Loucy (cell line): ENCODE measurements around the gene P2RY2.

Experiments
- H2AFZ ChIP-seq: fragments of 200-600 bp; sonication (generic); 2 replicates; pipeline ENCODE4 v1.6.0; 2016; ENCODE audit warnings: antibody characterized with exemption, mild to moderate bottlenecking, low read length, moderate library complexity
- H3F3A ChIP-seq: fragments of 200-600 bp; 2 replicates; pipeline ENCODE4 v1.6.0; 2016; ENCODE audit warnings: antibody characterized with exemption, low read depth, mild to moderate bottlenecking
- H3K27me3 ChIP-seq: fragments of 200-600 bp; sonication (generic); 2 replicates; pipeline ENCODE4 v1.6.1; 2014; ENCODE audit warnings: low read length, mild to moderate bottlenecking; ENCODE audit not compliant: insufficient read depth, poor library complexity, severe bottlenecking
- H3K36me3 ChIP-seq: fragments of 200-600 bp; sonication (generic); 2 replicates; pipeline ENCODE4 v1.6.1; 2016; ENCODE audit warnings: low read length; ENCODE audit not compliant: insufficient read depth
- H3K4me1 ChIP-seq: fragments of 200-600 bp; sonication (generic); 2 replicates; pipeline ENCODE4 v1.5.1; 2014; ENCODE audit warnings: low read length, mild to moderate bottlenecking; ENCODE audit not compliant: insufficient read depth, poor library complexity, severe bottlenecking
- H3K4me2 ChIP-seq: fragments of 200-600 bp; sonication (generic); 2 replicates; pipeline ENCODE4 v1.6.0; 2014; ENCODE audit warnings: antibody characterized with exemption, low read length, low read depth, mild to moderate bottlenecking; ENCODE audit not compliant: poor library complexity, severe bottlenecking
- H3K4me3 ChIP-seq: fragments of 200-600 bp; sonication (generic); 2 replicates; pipeline ENCODE4 v1.5.1; 2014; ENCODE audit warnings: low read length, mild to moderate bottlenecking, mixed read lengths; ENCODE audit not compliant: poor library complexity, severe bottlenecking
- H3K79me2 ChIP-seq: fragments of 200-600 bp; sonication (generic); 2 replicates; pipeline ENCODE4 v1.6.1; 2014; ENCODE audit warnings: low read length; ENCODE audit not compliant: insufficient read depth
- H3K9ac ChIP-seq: fragments of 200-600 bp; sonication (generic); 2 replicates; pipeline ENCODE4 v1.6.0; 2014; ENCODE audit warnings: mild to moderate bottlenecking, low read depth, low read length, moderate library complexity; ENCODE audit not compliant: poor library complexity, severe bottlenecking
- H3K9me2 ChIP-seq: fragments of 200-600 bp; sonication (generic); replicated peaks from 2 replicates; pipeline ENCODE4 v1.6.1; 2016; ENCODE audit warnings: low read depth, low read length, mixed read lengths
- H3K9me3 ChIP-seq: fragments of 200-600 bp; sonication (generic); 2 replicates; pipeline ENCODE4 v1.6.1; 2014; ENCODE audit warnings: mild to moderate bottlenecking, antibody characterized with exemption, low read length, low read depth; ENCODE audit not compliant: insufficient read depth
- H4K20me1 ChIP-seq: fragments of 200-600 bp; sonication (generic); 2 replicates; pipeline ENCODE4 v1.6.0; 2014; ENCODE audit warnings: antibody characterized with exemption, low read length, mild to moderate bottlenecking; ENCODE audit not compliant: insufficient read depth, poor library complexity, severe bottlenecking
- CTCF ChIP-seq: fragments of 200-600 bp; sonication (generic); conservative IDR thresholded peaks from 2 replicates; pipeline ENCODE4 v1.5.1; 2014; ENCODE audit warnings: mild to moderate bottlenecking, antibody characterized with exemption, low read length
- EZH2phosphoT487 ChIP-seq: fragments of 200-600 bp; IDR thresholded peaks from 2 replicates; pipeline ENCODE4 v1.6.1; 2018; ENCODE audit warnings: antibody characterized with exemption, mild to moderate bottlenecking, moderate library complexity, borderline replicate concordance

The P2RY2 gene

GRCh38 chr11:73198677-73199076 lies 19.4 kb upstream of the P2RY2 start:
- H3K36me3 ChIP-seq: no peaks in the 10 kb centered on the region
- H4K20me1 ChIP-seq: no peaks in the 10 kb centered on the region
- no peaks in the 10 kb centered on the region for H3K27me3 ChIP-seq
- no peaks in the 10 kb centered on the region for H3F3A ChIP-seq
- H3K79me2 ChIP-seq: no peaks in the 10 kb centered on the region
- H2AFZ ChIP-seq: no peak overlapping the region
- no peaks in the 10 kb centered on the region for H3K4me1 ChIP-seq
- H3K9ac ChIP-seq: no peak overlapping the region
- no peaks in the 10 kb centered on the region for H3K9me3 ChIP-seq
- H3K4me2 ChIP-seq: no peak overlapping the region
- H3K9me2 ChIP-seq: no peaks in the 10 kb centered on the region
- H3K4me3 ChIP-seq: no peak overlapping the region
- TF ChIP-seq EZH2phosphoT487 (no peak), CTCF (no peak)

- Histone ChIP-seq H4K20me1 (no peaks in the 10 kb centered on the region), H3K27me3 (no peaks in the 10 kb centered on the region), H3K9me2 (no peaks in the 10 kb centered on the region), H3K9me3 (no peaks in the 10 kb centered on the region), H3K4me2 (no peak overlapping the region), H3F3A (no peaks in the 10 kb centered on the region), H2AFZ (no peak overlapping the region), H3K9ac (no peak overlapping the region), H3K79me2 (no peaks in the 10 kb centered on the region), H3K4me1 (peaks cover under 1% of the 10 kb centered on the region), H3K4me3 (no peak overlapping the region), H3K36me3 (no peaks in the 10 kb centered on the region)
- no peak for TF ChIP-seq EZH2phosphoT487
Measured at GRCh38 chr11:73199446-73199845, 18.6 kb upstream of the P2RY2 start.

- TF ChIP-seq CTCF: no peak
- TF ChIP-seq EZH2phosphoT487: no peak
- H3K79me2 ChIP-seq: no peaks in the 10 kb centered on the region
- no peak overlapping the region for H3K9ac ChIP-seq
- H3K4me1 ChIP-seq: peaks cover 6% of the 10 kb centered on the region
- no peaks in the 10 kb centered on the region for H3K9me3 ChIP-seq
- H3K36me3 ChIP-seq: no peaks in the 10 kb centered on the region
- H3F3A ChIP-seq: no peaks in the 10 kb centered on the region
- no peak overlapping the region for H3K4me2 ChIP-seq
- no peaks in the 10 kb centered on the region for H3K9me2 ChIP-seq
- H2AFZ ChIP-seq: no peak overlapping the region
- H3K27me3 ChIP-seq: no peaks in the 10 kb centered on the region
- no peak overlapping the region for H3K4me3 ChIP-seq
- H4K20me1 ChIP-seq: no peaks in the 10 kb centered on the region
Measured at GRCh38 chr11:73200256-73200655, 17.8 kb upstream of the P2RY2 start.

GRCh38 chr11:73201249-73201648 lies 16.8 kb upstream of the P2RY2 start:
- Histone ChIP-seq H3K4me3 (no peak overlapping the region), H3F3A (no peaks in the 10 kb centered on the region), H2AFZ (no peak overlapping the region)

More at GRCh38 chr11:73201249-73201648, 16.8 kb upstream of the P2RY2 start:
- Histone ChIP-seq H3K79me2 (no peaks in the 10 kb centered on the region), H3K4me2 (no peak overlapping the region), H3K9ac (no peak overlapping the region), H3K9me3 (no peaks in the 10 kb centered on the region), H3K4me1 (peaks cover 6% of the 10 kb centered on the region), H3K36me3 (no peaks in the 10 kb centered on the region), H3K27me3 (no peaks in the 10 kb centered on the region), H4K20me1 (no peaks in the 10 kb centered on the region), H3K9me2 (no peaks in the 10 kb centered on the region)
- TF ChIP-seq EZH2phosphoT487: no peak
- TF ChIP-seq CTCF: no peak
